DOHH2 (cell line): ENCODE results near the gene FTO.

ENCODE experiments used
- EZH2phosphoT487 ChIP-seq: fragments of 200-600 bp; sonication (generic); IDR thresholded peaks from 2 replicates; pipeline ENCODE4 v1.6.1; 2017; ENCODE audit warnings: borderline replicate concordance, mild to moderate bottlenecking, antibody characterized with exemption, low read length, moderate library complexity, mixed read lengths
- TF ChIP-seq, protein P1 (sequence below): fragments of 200-600 bp; sonication (generic); IDR thresholded peaks from one replicate; pipeline ENCODE4 v1.5.1; 2014; ENCODE audit warnings: antibody characterized with exemption, mild to moderate bottlenecking, low read depth, low read length; ENCODE audit not compliant: poor library complexity, severe bottlenecking

DNA sequence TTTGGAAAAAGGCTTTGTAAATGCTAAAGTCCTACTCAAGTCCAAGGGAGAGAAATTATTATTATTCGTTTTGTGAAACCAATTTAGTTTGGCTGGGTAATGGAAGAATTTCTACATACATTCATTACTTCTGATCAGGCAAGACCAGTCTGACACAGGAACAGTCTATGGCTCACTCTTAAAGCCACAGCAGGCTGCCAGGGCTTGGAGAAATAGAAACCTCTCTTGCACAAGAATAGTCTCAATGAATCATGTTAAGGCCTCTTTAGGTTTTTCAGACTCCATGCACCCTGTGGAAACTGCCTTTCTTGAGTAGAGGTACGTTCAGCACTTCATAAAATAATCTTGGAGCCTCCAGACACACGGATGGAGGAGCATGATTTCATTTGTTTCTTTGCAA is 414.9 kb downstream of the FTO start:
- TF ChIP-seq, protein P1, sequence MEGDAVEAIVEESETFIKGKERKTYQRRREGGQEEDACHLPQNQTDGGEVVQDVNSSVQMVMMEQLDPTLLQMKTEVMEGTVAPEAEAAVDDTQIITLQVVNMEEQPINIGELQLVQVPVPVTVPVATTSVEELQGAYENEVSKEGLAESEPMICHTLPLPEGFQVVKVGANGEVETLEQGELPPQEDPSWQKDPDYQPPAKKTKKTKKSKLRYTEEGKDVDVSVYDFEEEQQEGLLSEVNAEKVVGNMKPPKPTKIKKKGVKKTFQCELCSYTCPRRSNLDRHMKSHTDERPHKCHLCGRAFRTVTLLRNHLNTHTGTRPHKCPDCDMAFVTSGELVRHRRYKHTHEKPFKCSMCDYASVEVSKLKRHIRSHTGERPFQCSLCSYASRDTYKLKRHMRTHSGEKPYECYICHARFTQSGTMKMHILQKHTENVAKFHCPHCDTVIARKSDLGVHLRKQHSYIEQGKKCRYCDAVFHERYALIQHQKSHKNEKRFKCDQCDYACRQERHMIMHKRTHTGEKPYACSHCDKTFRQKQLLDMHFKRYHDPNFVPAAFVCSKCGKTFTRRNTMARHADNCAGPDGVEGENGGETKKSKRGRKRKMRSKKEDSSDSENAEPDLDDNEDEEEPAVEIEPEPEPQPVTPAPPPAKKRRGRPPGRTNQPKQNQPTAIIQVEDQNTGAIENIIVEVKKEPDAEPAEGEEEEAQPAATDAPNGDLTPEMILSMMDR = no peak
- TF ChIP-seq EZH2phosphoT487 = no peak
